Endodermal cell (in vitro differentiated cells): ENCODE results near the gene ECE1. TPM values are rescaled to one million over a fixed set of nuclear protein-coding genes. Genes with fewer than 3 reads are reported as not detected.

ENCODE experiments used
- DNase-seq: peaks from one replicate; pipeline ENCODE4 v3.0.0-alpha.2; 2017
- H3K27ac ChIP-seq: 2 replicates; pipeline ENCODE4 v1.5.1; 2013; ENCODE audit warnings: mild to moderate bottlenecking, low read depth, low read length, moderate library complexity
- H3K27me3 ChIP-seq: 2 replicates; pipeline ENCODE4 v1.6.1; 2013; ENCODE audit warnings: mild to moderate bottlenecking, low read length, moderate library complexity; ENCODE audit not compliant: insufficient read depth, control insufficient read depth, poor library complexity, severe bottlenecking
- H3K36me3 ChIP-seq: 2 replicates; pipeline ENCODE4 v1.7.0; 2013; ENCODE audit warnings: mild to moderate bottlenecking, low read length, moderate library complexity; ENCODE audit not compliant: control insufficient read depth, insufficient read depth
- H3K4me1 ChIP-seq: one replicate; pipeline ENCODE4 v1.7.0; 2013; ENCODE audit warnings: low read length; ENCODE audit not compliant: control insufficient read depth, insufficient read depth
- H3K4me3 ChIP-seq: 2 replicates; pipeline ENCODE4 v1.5.1; 2013; ENCODE audit warnings: mild to moderate bottlenecking, low read length, moderate library complexity
- H3K9ac ChIP-seq: 2 replicates; pipeline ENCODE4 v1.6.1; 2013; ENCODE audit warnings: mild to moderate bottlenecking, low read length, moderate library complexity; ENCODE audit not compliant: poor library complexity, severe bottlenecking; ENCODE audit errors: extremely low read depth
- H3K9me3 ChIP-seq: 2 replicates; pipeline ENCODE4 v1.6.1; 2013; ENCODE audit warnings: mild to moderate bottlenecking, low read length, moderate library complexity; ENCODE audit not compliant: control insufficient read depth
- H3K27ac Mint-ChIP-seq: 2 replicates; pipeline ENCODE4 v1.8.0; 2020; ENCODE audit warnings: mixed read lengths
- H3K27me3 Mint-ChIP-seq: 2 replicates; pipeline ENCODE4 v1.8.0; 2021; ENCODE audit warnings: mild to moderate bottlenecking, mixed read lengths; ENCODE audit not compliant: insufficient read depth
- H3K36me3 Mint-ChIP-seq: 2 replicates; pipeline ENCODE4 v1.8.0; 2020; ENCODE audit warnings: low read depth, mixed read lengths
- H3K4me1 Mint-ChIP-seq: 2 replicates; pipeline ENCODE4 v1.8.0; 2020; ENCODE audit warnings: mixed read lengths
- H3K4me3 Mint-ChIP-seq: 2 replicates; pipeline ENCODE4 v1.8.0; 2020; ENCODE audit warnings: mild to moderate bottlenecking, moderate library complexity, mixed read lengths
- H3K9me3 Mint-ChIP-seq: 2 replicates; pipeline ENCODE4 v1.8.0; 2020; ENCODE audit warnings: mild to moderate bottlenecking, mixed read lengths
- CTCF ChIP-seq: fragments of 200-600 bp; sonication (generic); conservative IDR thresholded peaks from 2 replicates; pipeline ENCODE4 v1.5.0; 2021; ENCODE audit warnings: antibody characterized with exemption, mild to moderate bottlenecking
- WGBS, 2 experiments: methylation state at CpG; one replicate each; pipeline versions ENCODE4 v1.1.5 to v1.1.7; 2013; ENCODE audit warnings: missing lambda C conversion rate in 2 of 2, mixed read lengths in 1 of 2; ENCODE audit not compliant: insufficient coverage in 1 of 2, insufficient read length in 1 of 2; 5-methylcytosine and 5-hydroxymethylcytosine counted together
- total RNA-seq, 2 donors: library from RNA; stranded (reverse); fragmentation: NEBNext Ultra II Directional in 1 of 2; extraction: Animal tissue kit (Norgen Biotek cat#: 25700) in 1 of 2; gene quantifications; 2 replicates in 1 of 2; 3 replicates in 1 of 2; pipeline ENCODE4 v1.2.1, GENCODE V29; 2021

ECE1 gene
- total RNA-seq, 2 donors from 2014 or later = 47.8 to 57.9 TPM

GRCh38 chr1:21305900-21306189 is 15.6 kb upstream of the ECE1 start:
- Mint-ChIP-seq H3K4me1 (peaks cover 44% of the 10 kb centered on the region), H3K36me3 (peaks cover 6% of the 10 kb centered on the region), H3K27ac (no peak overlapping the region), H3K9me3 (peaks cover 7% of the 10 kb centered on the region), H3K4me3 (no peak overlapping the region), H3K27me3 (peaks cover 2% of the 10 kb centered on the region)
- Histone ChIP-seq H3K9me3 (no peaks in the 10 kb centered on the region), H3K9ac (no peak overlapping the region), H3K4me1 (peaks cover 13% of the 10 kb centered on the region), H3K4me3 (no peak overlapping the region), H3K27ac (peak overlapping the region; percentile 79), H3K36me3 (no peaks in the 10 kb centered on the region), H3K27me3 (no peaks in the 10 kb centered on the region)
- DNase-seq = no peak
- WGBS, 2 experiments = 72% methylated on average over 1 of the region's 1 CpG; no CpG with 5 or more reads in 1 of the 2 experiments
- no peak for TF ChIP-seq CTCF

- Mint-ChIP-seq H3K36me3 (peaks cover 6% of the 10 kb centered on the region), H3K9me3 (peaks cover 7% of the 10 kb centered on the region), H3K4me1 (peaks cover 39% of the 10 kb centered on the region), H3K4me3 (no peak overlapping the region), H3K27ac (no peak overlapping the region), H3K27me3 (peaks cover 2% of the 10 kb centered on the region)
- TF ChIP-seq CTCF = no peak
- Histone ChIP-seq H3K36me3 (no peaks in the 10 kb centered on the region), H3K9ac (no peak overlapping the region), H3K9me3 (no peaks in the 10 kb centered on the region), H3K4me1 (peaks cover 13% of the 10 kb centered on the region), H3K27ac (peak overlapping the region; percentile 79), H3K4me3 (no peak overlapping the region), H3K27me3 (no peaks in the 10 kb centered on the region)
- no peak for DNase-seq
- WGBS, 2 experiments = 90 to 92% methylated on average over 14 to 16 of the region's 16 CpGs
These were observed 15.1 kb upstream of the ECE1 start for GRCh38 chr1:21305155-21305899.

- TF ChIP-seq CTCF = no peak
- H3K4me3 ChIP-seq = no peak overlapping the region
- H3K9ac ChIP-seq = no peak overlapping the region
- no peak overlapping the region for H3K4me3 Mint-ChIP-seq
- WGBS, 2 experiments = 90 to 100% methylated on average over 2 of the region's 2 CpGs
- no peak overlapping the region for H3K27ac Mint-ChIP-seq
- no peaks in the 10 kb centered on the region for H3K27me3 ChIP-seq
- peaks cover 36% of the 10 kb centered on the region for H3K4me1 Mint-ChIP-seq
- H3K9me3 Mint-ChIP-seq = peaks cover 1% of the 10 kb centered on the region
- DNase-seq = no peak
- H3K36me3 ChIP-seq = no peaks in the 10 kb centered on the region
- H3K27me3 Mint-ChIP-seq = peaks cover 2% of the 10 kb centered on the region
- H3K9me3 ChIP-seq = no peaks in the 10 kb centered on the region
- H3K27ac ChIP-seq = no peak overlapping the region
- H3K36me3 Mint-ChIP-seq = peaks cover 2% of the 10 kb centered on the region
- peaks cover 13% of the 10 kb centered on the region for H3K4me1 ChIP-seq
These were observed 14.2 kb upstream of the ECE1 start for GRCh38 chr1:21304488-21304887.
